HCT116 (cell line): ENCODE measurements around the gene RIMBP2. TPM values are rescaled to one million over a fixed set of nuclear protein-coding genes. Genes with fewer than 3 reads are reported as not detected.

Experiments
- ATAC-seq: fragments of 200-7000 bp; cut with Tn5 transposase; 2 replicates; pipeline ENCODE4 v1.9.1; 2020; ENCODE audit warnings: mild to moderate bottlenecking, moderate library complexity
- BruUV-seq: library from RNA; stranded (reverse); fragments of 400-500 nt; replicated peaks from 2 replicates; lab custom pipeline; 2021; lab: Mats Ljungman, UMichigan
- CTCF ChIA-PET: fragments of 300-600 bp; sonication (Branson Sonifier 250); formaldehyde crosslinking; loops from one replicate; lab custom pipeline; 2021; ENCODE audit warnings: antibody characterized with exemption; lab: Charles Lee
- POLR2A ChIA-PET: fragments of 300-600, 350-600 bp; sonication (Branson Sonifier 250); formaldehyde crosslinking; loops from one replicate; lab custom pipeline; 2021; ENCODE audit warnings: antibody characterized with exemption; lab: Charles Lee
- RAD21 ChIA-PET, 2 experiments: fragments of 300-600 bp; sonication (Branson Sonifier 250); formaldehyde crosslinking; loops; one replicate each; lab custom pipeline; 2023; ENCODE audit warnings: low total read pairs in 2 of 2; ENCODE audit not compliant: uncharacterized antibody in 2 of 2, unreplicated experiment in 2 of 2, low non-redundant PET in 1 of 2; lab: Charles Lee
- DNase-seq: peaks from one replicate; pipeline ENCODE4 v3.0.0-alpha.2; 2010; ENCODE audit warnings: low read depth, low spot score
- H2AFZ ChIP-seq: fragments of 200-600 bp; shearing (Covaris generic), sonication (generic); 2 replicates; pipeline ENCODE4 v1.6.1; 2017; ENCODE audit warnings: low read depth, mixed run types, mixed read lengths, antibody characterized with exemption, low read length; ENCODE audit not compliant: poor library complexity, severe bottlenecking
- H3K27ac ChIP-seq: 2 replicates; pipeline ENCODE4 v1.5.1; 2012; ENCODE audit warnings: low read depth, low read length
- H3K27me3 ChIP-seq: fragments of 200-600 bp; sonication (generic); 2 replicates; pipeline ENCODE4 v1.6.1; 2016; ENCODE audit warnings: mixed run types, low read length, mixed read lengths; ENCODE audit not compliant: insufficient read depth
- H3K36me3 ChIP-seq, 2 experiments: fragments of 200-500 bp in 1 of 2; fragments of 200-600 bp in 1 of 2; sonication (Bioruptor generic) in 1 of 2; sonication (generic) in 1 of 2; 2 replicates each; pipeline versions ENCODE4 v1.5.1 to v1.6.1; 2014 to 2016; ENCODE audit warnings: low read length in 2 of 2, inconsistent platforms in 1 of 2, mixed read lengths in 1 of 2, mixed run types in 1 of 2; ENCODE audit not compliant: insufficient read depth in 2 of 2, control insufficient read depth in 1 of 2
- H3K4me1 ChIP-seq, 2 experiments: fragments of 200-600 bp in 1 of 2; sonication (generic) in 1 of 2; 2 replicates each; pipeline versions ENCODE4 v1.5.1 to v1.6.1; 2012 to 2017; ENCODE audit warnings: low read length in 2 of 2, inconsistent platforms in 1 of 2, mild to moderate bottlenecking in 1 of 2, mixed read lengths in 1 of 2, mixed run types in 1 of 2, moderate library complexity in 1 of 2; ENCODE audit not compliant: insufficient read depth in 2 of 2, control insufficient read depth in 1 of 2
- H3K4me2 ChIP-seq: fragments of 200-600 bp; sonication (generic); 2 replicates; pipeline ENCODE4 v1.6.1; 2017; ENCODE audit warnings: mixed run types, low read length, mixed read lengths
- H3K4me3 ChIP-seq, 2 experiments: fragments of 200-600 bp in 1 of 2; sonication (generic) in 1 of 2; replicated peaks in 1 of 2; 2 replicates each; pipeline ENCODE4 v1.5.1; 2011 to 2016; ENCODE audit warnings: low read length in 2 of 2, control low read depth in 1 of 2, low read depth in 1 of 2, mild to moderate bottlenecking in 1 of 2, mixed read lengths in 1 of 2, mixed run types in 1 of 2
- H3K79me2 ChIP-seq: fragments of 200-600 bp; sonication (generic); 2 replicates; pipeline ENCODE4 v1.6.1; 2017; ENCODE audit warnings: mild to moderate bottlenecking, mixed run types, low read length, moderate library complexity, mixed read lengths; ENCODE audit not compliant: insufficient read depth
- H3K9ac ChIP-seq: fragments of 200-600 bp; sonication (generic); 2 replicates; pipeline ENCODE4 v1.6.1; 2016; ENCODE audit warnings: low read length, mixed read lengths
- H3K9me2 ChIP-seq: fragments of 200-600 bp; sonication (generic), shearing (Covaris generic); 2 replicates; pipeline ENCODE4 v1.6.1; 2017; ENCODE audit warnings: mixed run types, mild to moderate bottlenecking, moderate library complexity; ENCODE audit not compliant: insufficient read depth
- H3K9me3 ChIP-seq, 2 experiments: fragments of 200-500 bp in 1 of 2; fragments of 200-600 bp in 1 of 2; sonication (Bioruptor generic) in 1 of 2; sonication (generic) in 1 of 2; 2 replicates each; pipeline ENCODE4 v1.6.1; 2014 to 2017; ENCODE audit warnings: low read length in 2 of 2, mixed read lengths in 2 of 2, inconsistent platforms in 1 of 2, low read depth in 1 of 2, mild to moderate bottlenecking in 1 of 2, mixed run types in 1 of 2, moderate library complexity in 1 of 2; ENCODE audit not compliant: control insufficient read depth in 1 of 2, insufficient read depth in 1 of 2
- H4K20me1 ChIP-seq: fragments of 200-600 bp; sonication (generic), shearing (Covaris generic); 2 replicates; pipeline ENCODE4 v1.6.1; 2017; ENCODE audit warnings: mixed run types, mild to moderate bottlenecking, moderate library complexity; ENCODE audit not compliant: insufficient read depth
- CBX3 ChIP-seq: IDR thresholded peaks from 2 replicates; pipeline ENCODE4 v1.6.1; 2012; ENCODE audit warnings: low read depth
- CEBPB ChIP-seq: IDR thresholded peaks from 2 replicates; pipeline ENCODE4 v1.6.1; 2012; ENCODE audit warnings: low read depth
- EGR1 ChIP-seq: IDR thresholded peaks from 2 replicates; pipeline ENCODE4 v1.6.1; 2012; ENCODE audit warnings: low read depth
- ELF1 ChIP-seq: IDR thresholded peaks from 2 replicates; pipeline ENCODE4 v1.6.1; 2012; ENCODE audit warnings: low read depth, borderline replicate concordance
- EZH2 ChIP-seq: fragments of 200-600 bp; sonication (generic); IDR thresholded peaks from 2 replicates; pipeline ENCODE4 v1.6.1; 2017; ENCODE audit warnings: antibody characterized with exemption, mixed run types
- EZH2phosphoT487 ChIP-seq: fragments of 200-600 bp; IDR thresholded peaks from 2 replicates; pipeline ENCODE4 v1.6.1; 2018; ENCODE audit warnings: antibody characterized with exemption, borderline replicate concordance
- FOSL1 ChIP-seq: IDR thresholded peaks from 2 replicates; pipeline ENCODE4 v1.6.1; 2012; ENCODE audit warnings: low read depth
- POLR2A ChIP-seq: IDR thresholded peaks from 2 replicates; pipeline ENCODE4 v1.7.0; 2011; ENCODE audit warnings: borderline replicate concordance; ENCODE audit not compliant: insufficient read depth, insufficient read length; ENCODE audit errors: extremely low read depth
- POLR2AphosphoS5 ChIP-seq: IDR thresholded peaks from 2 replicates; pipeline ENCODE4 v1.6.1; 2011; ENCODE audit warnings: mild to moderate bottlenecking, low read depth, low read length, moderate library complexity
- RAD21 ChIP-seq: IDR thresholded peaks from 2 replicates; pipeline ENCODE4 v1.6.1; 2012; ENCODE audit warnings: low read depth, mild to moderate bottlenecking
- SIN3A ChIP-seq: IDR thresholded peaks from 2 replicates; pipeline ENCODE4 v1.6.1; 2012; ENCODE audit warnings: low read depth
- SP1 ChIP-seq: IDR thresholded peaks from 2 replicates; pipeline ENCODE4 v1.6.1; 2012; ENCODE audit warnings: low read depth
- SRF ChIP-seq: IDR thresholded peaks from 2 replicates; pipeline ENCODE4 v1.6.1; 2012; ENCODE audit warnings: low read depth
- TCF7L2 ChIP-seq: IDR thresholded peaks from 2 replicates; pipeline ENCODE4 v1.7.0; 2011; ENCODE audit warnings: borderline replicate concordance, inconsistent platforms; ENCODE audit not compliant: insufficient read depth, insufficient read length; ENCODE audit errors: extremely low read depth
- YY1 ChIP-seq: IDR thresholded peaks from 2 replicates; pipeline ENCODE4 v1.6.1; 2011; ENCODE audit warnings: low read length, low read depth, moderate library complexity, mild to moderate bottlenecking; ENCODE audit not compliant: insufficient replicate concordance; ENCODE audit errors: extremely low read depth
- ZFX ChIP-seq: fragments of 450-650 bp; IDR thresholded peaks from 2 replicates; pipeline ENCODE4 v1.6.1; 2017
- ZNF274 ChIP-seq: fragments of 200-500 bp; sonication (Bioruptor generic); IDR thresholded peaks from 2 replicates; pipeline ENCODE4 v1.6.1; 2014; ENCODE audit warnings: mild to moderate bottlenecking, low read depth, low read length, inconsistent platforms
- intact Hi-C: fragments of 100-400 bp; cut with micrococcal nuclease; formaldehyde crosslinking; loops from 2 replicates; pipeline ENCODE4 v1.10.0; 2022
- total RNA-seq: library from RNA; stranded (reverse); gene quantifications from one replicate; pipeline ENCODE4 v1.2.1, GENCODE V29; 2021; ENCODE audit not compliant: unreplicated experiment
- TF ChIP-seq, protein P1 (sequence below), 3 experiments: fragments of 200-600 bp in 1 of 3; sonication (generic) in 1 of 3; IDR thresholded peaks in 2 of 3; conservative IDR thresholded peaks in 1 of 3; 2 replicates each; pipeline ENCODE4 v1.5.1; 2012 to 2017; ENCODE audit warnings: low read depth in 2 of 3, low read length in 2 of 3, antibody characterized with exemption in 1 of 3, borderline replicate concordance in 1 of 3, control low read depth in 1 of 3, mild to moderate bottlenecking in 1 of 3, mixed read lengths in 1 of 3, mixed run types in 1 of 3, moderate library complexity in 1 of 3; ENCODE audit not compliant: insufficient read depth in 1 of 3
- TF ChIP-seq, protein P2 (sequence below): IDR thresholded peaks from 2 replicates; pipeline ENCODE4 v1.6.1; 2012
- TF ChIP-seq, protein P3 (sequence below): IDR thresholded peaks from 2 replicates; pipeline ENCODE4 v1.6.1; 2012

Gene RIMBP2
- total RNA-seq, 1 experiment from 2014 or later, result not detected

DNA sequence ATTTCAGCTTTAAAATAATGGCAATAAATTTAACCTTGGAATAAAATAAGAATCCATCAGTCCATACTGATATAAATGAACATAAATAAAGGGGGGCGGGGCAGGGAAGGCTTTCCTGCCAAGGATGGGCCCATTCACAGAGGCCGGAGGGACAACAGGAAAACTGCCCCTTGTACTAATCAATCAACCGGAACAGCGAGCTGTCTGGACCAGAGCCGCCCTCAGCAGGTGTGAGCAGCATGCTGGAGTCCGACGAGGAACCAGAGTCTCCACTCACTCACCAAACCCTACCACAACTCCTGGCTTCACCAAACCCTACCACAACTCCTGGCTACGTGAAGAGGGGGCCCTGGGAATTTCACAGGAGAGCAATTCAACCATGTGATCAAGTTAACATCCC, 51.3 kb downstream of the RIMBP2 start:
- Histone ChIP-seq H3K9me3 (no peaks in the 10 kb centered on the region), H4K20me1 (no peaks in the 10 kb centered on the region), H3K79me2 (no peaks in the 10 kb centered on the region), H3K27ac (no peak overlapping the region), H2AFZ (no peak overlapping the region), H3K36me3 (no peaks in the 10 kb centered on the region), H3K9ac (no peak overlapping the region), H3K4me1 (no peaks in the 10 kb centered on the region), H3K27me3 (no peaks in the 10 kb centered on the region), H3K4me2 (no peak overlapping the region), H3K9me2 (no peaks in the 10 kb centered on the region), H3K4me3 (no peak overlapping the region)
- DNase-seq (no peak), ATAC-seq (no peak)
- ChIA-PET CTCF (no interaction called here), RAD21 (no interaction called here), POLR2A (no interaction called here)
- intact Hi-C loops, result loop anchor here (5.0 kb wide), 1 partner anchor 83 kb away; no protein-coding TSS in a partner anchor
- BruUV-seq, result no TSS peak
- TF ChIP-seq SP1 (no peak), ZFX (no peak), POLR2A (no peak), ZNF274 (no peak), EZH2 (no peak), TCF7L2 (no peak), POLR2AphosphoS5 (no peak), CEBPB (no peak), SRF (no peak), EZH2phosphoT487 (no peak), EGR1 (no peak), ELF1 (no peak), SIN3A (no peak), FOSL1 (no peak), YY1 (no peak), RAD21 (no peak), CBX3 (no peak)
- TF ChIP-seq, protein P1, sequence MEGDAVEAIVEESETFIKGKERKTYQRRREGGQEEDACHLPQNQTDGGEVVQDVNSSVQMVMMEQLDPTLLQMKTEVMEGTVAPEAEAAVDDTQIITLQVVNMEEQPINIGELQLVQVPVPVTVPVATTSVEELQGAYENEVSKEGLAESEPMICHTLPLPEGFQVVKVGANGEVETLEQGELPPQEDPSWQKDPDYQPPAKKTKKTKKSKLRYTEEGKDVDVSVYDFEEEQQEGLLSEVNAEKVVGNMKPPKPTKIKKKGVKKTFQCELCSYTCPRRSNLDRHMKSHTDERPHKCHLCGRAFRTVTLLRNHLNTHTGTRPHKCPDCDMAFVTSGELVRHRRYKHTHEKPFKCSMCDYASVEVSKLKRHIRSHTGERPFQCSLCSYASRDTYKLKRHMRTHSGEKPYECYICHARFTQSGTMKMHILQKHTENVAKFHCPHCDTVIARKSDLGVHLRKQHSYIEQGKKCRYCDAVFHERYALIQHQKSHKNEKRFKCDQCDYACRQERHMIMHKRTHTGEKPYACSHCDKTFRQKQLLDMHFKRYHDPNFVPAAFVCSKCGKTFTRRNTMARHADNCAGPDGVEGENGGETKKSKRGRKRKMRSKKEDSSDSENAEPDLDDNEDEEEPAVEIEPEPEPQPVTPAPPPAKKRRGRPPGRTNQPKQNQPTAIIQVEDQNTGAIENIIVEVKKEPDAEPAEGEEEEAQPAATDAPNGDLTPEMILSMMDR (IDR thresholded peaks at IDR 0.05 in 2 of 3, conservative IDR thresholded peaks at IDR 0.05 in 1 of 3; ENCODE audit: borderline replicate concordance in 1 of 3, insufficient read depth in 1 of 3, low read depth in 2 of 3, low read length in 2 of 3), result no peak
- TF ChIP-seq, protein P2, sequence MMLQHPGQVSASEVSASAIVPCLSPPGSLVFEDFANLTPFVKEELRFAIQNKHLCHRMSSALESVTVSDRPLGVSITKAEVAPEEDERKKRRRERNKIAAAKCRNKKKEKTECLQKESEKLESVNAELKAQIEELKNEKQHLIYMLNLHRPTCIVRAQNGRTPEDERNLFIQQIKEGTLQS, result no peak
- TF ChIP-seq, protein P3, sequence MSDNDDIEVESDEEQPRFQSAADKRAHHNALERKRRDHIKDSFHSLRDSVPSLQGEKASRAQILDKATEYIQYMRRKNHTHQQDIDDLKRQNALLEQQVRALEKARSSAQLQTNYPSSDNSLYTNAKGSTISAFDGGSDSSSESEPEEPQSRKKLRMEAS, result no peak
